Upper lobe of right lung (tissue), 1 donor: ENCODE results near the gene CNGA3. TPM values are rescaled to one million over a fixed set of nuclear protein-coding genes. Genes with fewer than 3 reads are reported as not detected.

Experiments
- ATAC-seq: fragments of 200-7000 bp; cut with Tn5 transposase; one replicate; pipeline ENCODE4 v1.9.1; 2020; ENCODE audit warnings: mild to moderate bottlenecking, moderate library complexity
- DNase-seq: peaks from one replicate; pipeline ENCODE4 v3.0.0-alpha.2; 2020
- H3K27ac ChIP-seq: fragments of 200-600 bp; one replicate; pipeline ENCODE4 v1.8.0; 2022
- H3K27me3 ChIP-seq: fragments of 200-600 bp; one replicate; pipeline ENCODE4 v1.8.0; 2022; ENCODE audit warnings: mild to moderate bottlenecking
- H3K36me3 ChIP-seq: fragments of 200-600 bp; one replicate; pipeline ENCODE4 v1.8.0; 2022
- H3K4me1 ChIP-seq: fragments of 200-600 bp; one replicate; pipeline ENCODE4 v1.8.0; 2022
- H3K4me3 ChIP-seq: fragments of 200-600 bp; one replicate; pipeline ENCODE4 v1.8.0; 2022; ENCODE audit warnings: mild to moderate bottlenecking
- H3K9me3 ChIP-seq: fragments of 200-600 bp; one replicate; pipeline ENCODE4 v1.8.0; 2022
- intact Hi-C: fragments of 100-400 bp; cut with DNase I; formaldehyde crosslinking; loops from one replicate; pipeline ENCODE4 v1.11.0; 2022
- total RNA-seq: library from RNA; stranded (reverse); fragmentation: NEBNext Ultra II Directional; extraction: Animal tissue kit (Norgen Biotek cat#: 25700); gene quantifications from one replicate; pipeline ENCODE4 v1.2.1, GENCODE V29; 2021
- TF ChIP-seq, protein P1 (sequence below): fragments of 200-600 bp; IDR thresholded peaks from one replicate; pipeline ENCODE4 v1.8.0; 2022; ENCODE audit warnings: antibody characterized with exemption
- donor health status: DM: no; HTN: yes; CAD: no; lungs with severe emphysema.

CNGA3 gene
- total RNA-seq, 1 donor from 2014 or later = 0.17 TPM

DNA sequence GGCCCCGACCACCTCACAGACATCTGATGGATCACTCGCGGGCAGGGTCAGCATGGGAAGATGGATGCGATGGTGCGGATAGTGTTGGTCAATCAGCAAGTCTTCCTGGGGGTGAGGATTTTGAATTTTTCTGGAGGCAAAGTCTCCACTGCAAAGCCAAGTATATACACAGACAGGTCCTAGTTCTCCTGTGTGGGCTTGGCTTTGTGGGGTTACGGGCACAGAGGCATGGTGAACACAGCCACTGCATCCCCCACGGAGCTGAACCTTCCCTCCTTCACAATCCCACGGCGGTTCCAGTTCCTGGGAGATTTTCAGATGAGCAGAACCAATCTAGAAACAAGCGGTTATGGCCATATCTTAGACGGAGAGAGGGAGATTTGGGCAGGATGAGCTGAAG, 35.8 kb downstream of the CNGA3 start:
- Histone ChIP-seq H3K27ac (no peak overlapping the region), H3K4me3 (no peak overlapping the region), H3K4me1 (peaks cover 11% of the 10 kb centered on the region), H3K27me3 (no peaks in the 10 kb centered on the region), H3K36me3 (no peaks in the 10 kb centered on the region), H3K9me3 (no peaks in the 10 kb centered on the region)
- TF ChIP-seq, protein P1, sequence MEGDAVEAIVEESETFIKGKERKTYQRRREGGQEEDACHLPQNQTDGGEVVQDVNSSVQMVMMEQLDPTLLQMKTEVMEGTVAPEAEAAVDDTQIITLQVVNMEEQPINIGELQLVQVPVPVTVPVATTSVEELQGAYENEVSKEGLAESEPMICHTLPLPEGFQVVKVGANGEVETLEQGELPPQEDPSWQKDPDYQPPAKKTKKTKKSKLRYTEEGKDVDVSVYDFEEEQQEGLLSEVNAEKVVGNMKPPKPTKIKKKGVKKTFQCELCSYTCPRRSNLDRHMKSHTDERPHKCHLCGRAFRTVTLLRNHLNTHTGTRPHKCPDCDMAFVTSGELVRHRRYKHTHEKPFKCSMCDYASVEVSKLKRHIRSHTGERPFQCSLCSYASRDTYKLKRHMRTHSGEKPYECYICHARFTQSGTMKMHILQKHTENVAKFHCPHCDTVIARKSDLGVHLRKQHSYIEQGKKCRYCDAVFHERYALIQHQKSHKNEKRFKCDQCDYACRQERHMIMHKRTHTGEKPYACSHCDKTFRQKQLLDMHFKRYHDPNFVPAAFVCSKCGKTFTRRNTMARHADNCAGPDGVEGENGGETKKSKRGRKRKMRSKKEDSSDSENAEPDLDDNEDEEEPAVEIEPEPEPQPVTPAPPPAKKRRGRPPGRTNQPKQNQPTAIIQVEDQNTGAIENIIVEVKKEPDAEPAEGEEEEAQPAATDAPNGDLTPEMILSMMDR = no peak
- intact Hi-C loops = no loop called here
- ATAC-seq (no peak), DNase-seq (no peak)

- H3K27me3 ChIP-seq = no peaks in the 10 kb centered on the region
- H3K4me1 ChIP-seq = peaks cover 11% of the 10 kb centered on the region
- H3K9me3 ChIP-seq = no peaks in the 10 kb centered on the region
- TF ChIP-seq, protein P1 = no peak
- ATAC-seq (no peak), DNase-seq (no peak)
- H3K36me3 ChIP-seq = no peaks in the 10 kb centered on the region
- H3K4me3 ChIP-seq = no peak overlapping the region
- no peak overlapping the region for H3K27ac ChIP-seq
- intact Hi-C loops = no loop called here
These were observed 36.5 kb downstream of the CNGA3 start for GRCh38 chr2:98382739-98383138.

- Histone ChIP-seq H3K27ac (no peak overlapping the region), H3K4me3 (no peak overlapping the region), H3K36me3 (no peaks in the 10 kb centered on the region), H3K4me1 (peaks cover 9% of the 10 kb centered on the region), H3K27me3 (no peaks in the 10 kb centered on the region), H3K9me3 (no peaks in the 10 kb centered on the region)
- intact Hi-C loops = no loop called here
- TF ChIP-seq, protein P1 = no peak
- DNase-seq (no peak), ATAC-seq (no peak)
These were observed 36.9 kb downstream of the CNGA3 start for GRCh38 chr2:98383166-98383565.

- Histone ChIP-seq H3K4me1 (no peaks in the 10 kb centered on the region), H3K27ac (no peak overlapping the region), H3K36me3 (no peaks in the 10 kb centered on the region), H3K27me3 (no peaks in the 10 kb centered on the region), H3K9me3 (no peaks in the 10 kb centered on the region), H3K4me3 (no peak overlapping the region)
- intact Hi-C loops = no loop called here
- DNase-seq (peak; percentile 89), ATAC-seq (peak; percentile 92)
- TF ChIP-seq, protein P1 = peak; percentile 91
These were observed 38.9 kb downstream of the CNGA3 start for GRCh38 chr2:98385050-98385699.

GRCh38 chr2:98387478-98387877, 41.2 kb downstream of the CNGA3 start:
- H3K27ac ChIP-seq = no peak overlapping the region
- DNase-seq (no peak), ATAC-seq (no peak)
- intact Hi-C loops = no loop called here
- no peaks in the 10 kb centered on the region for H3K4me1 ChIP-seq
- no peaks in the 10 kb centered on the region for H3K27me3 ChIP-seq
- TF ChIP-seq, protein P1 = no peak
- no peaks in the 10 kb centered on the region for H3K36me3 ChIP-seq
- H3K9me3 ChIP-seq = no peaks in the 10 kb centered on the region
- no peak overlapping the region for H3K4me3 ChIP-seq

DNA sequence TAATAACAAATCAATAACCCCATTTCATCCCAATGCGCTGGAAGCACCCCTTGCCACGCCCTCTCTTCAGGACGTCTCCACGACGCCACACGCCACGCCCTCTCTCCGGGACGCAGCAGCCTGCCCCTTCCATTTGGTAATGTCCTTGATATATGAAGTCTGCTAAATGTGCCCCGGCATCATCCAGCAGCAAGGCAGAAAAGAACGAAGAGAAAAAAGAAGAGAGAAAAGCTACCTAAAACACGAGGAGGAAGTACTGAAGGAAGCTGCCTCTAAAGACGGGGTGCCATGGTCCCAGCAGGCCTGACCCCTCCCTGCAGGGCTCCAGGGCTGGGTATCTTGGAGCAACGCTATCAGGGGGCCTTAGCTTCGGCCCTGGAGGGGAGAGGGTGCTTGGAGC, 41.8 kb downstream of the CNGA3 start:
- Histone ChIP-seq H3K9me3 (no peaks in the 10 kb centered on the region), H3K4me3 (no peak overlapping the region), H3K36me3 (no peaks in the 10 kb centered on the region), H3K4me1 (no peaks in the 10 kb centered on the region), H3K27me3 (no peaks in the 10 kb centered on the region), H3K27ac (no peak overlapping the region)
- TF ChIP-seq, protein P1 = no peak
- no peak for DNase-seq
- intact Hi-C loops = no loop called here
- no peak for ATAC-seq
